Measurements from ENCODE around the gene KRT37. TPM values are rescaled to one million over a fixed set of nuclear protein-coding genes. Genes with fewer than 3 reads are reported as not detected.
"Not testable (repeated sequence)": the region's sequence is repeated elsewhere in the genome, so short reads cannot be mapped to it uniquely, and the experiment has no call there.

KRT37 gene
- total RNA-seq, 2 donors from 2014 or later = not detected

DNA sequence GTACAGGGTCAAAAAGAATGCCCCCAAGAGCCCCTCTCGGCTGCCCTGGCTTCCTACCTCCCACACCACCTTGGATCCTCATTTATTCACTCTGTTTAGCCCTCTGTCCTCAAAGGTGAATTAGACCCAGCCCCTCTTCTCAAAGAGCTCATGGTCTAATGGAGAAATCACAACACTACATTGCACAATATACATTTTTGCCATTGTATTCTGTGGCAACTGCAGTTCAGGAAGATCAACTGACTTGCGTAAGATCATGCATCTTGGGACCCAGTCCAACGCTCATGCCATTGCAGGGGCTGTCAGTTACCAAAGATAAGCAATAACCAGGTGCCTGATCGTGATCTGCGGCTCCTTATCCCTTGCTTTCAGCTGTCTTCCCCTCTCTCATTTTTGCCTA lies 15.0 kb upstream of the KRT37 start:
- intact Hi-C loops (cut with DNase I) = no loop called here
- DNase-seq (no peak), ATAC-seq (no peak)

DNA sequence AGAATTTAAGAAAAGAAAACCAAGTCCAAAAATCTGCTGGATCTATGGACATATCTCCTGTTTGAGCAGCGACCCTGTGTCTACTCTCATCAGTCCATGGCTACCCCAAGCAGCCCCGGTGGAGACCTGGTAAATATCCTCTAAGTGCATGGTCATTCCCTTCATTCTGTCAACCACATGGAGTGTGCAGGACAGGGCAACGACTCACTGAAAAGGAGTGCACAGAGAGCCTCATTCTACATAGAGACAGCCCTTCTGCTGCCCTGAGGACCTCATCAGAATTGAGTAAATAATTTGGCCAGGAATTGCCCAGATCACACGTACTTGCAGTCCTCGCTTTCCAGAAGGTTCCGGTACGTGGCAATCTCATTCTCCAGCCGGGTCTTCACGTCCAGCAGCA lies 13.4 kb upstream of the KRT37 start:
- intact Hi-C loops (cut with DNase I) = no loop called here
- DNase-seq (no peak), ATAC-seq (no peak)

DNA sequence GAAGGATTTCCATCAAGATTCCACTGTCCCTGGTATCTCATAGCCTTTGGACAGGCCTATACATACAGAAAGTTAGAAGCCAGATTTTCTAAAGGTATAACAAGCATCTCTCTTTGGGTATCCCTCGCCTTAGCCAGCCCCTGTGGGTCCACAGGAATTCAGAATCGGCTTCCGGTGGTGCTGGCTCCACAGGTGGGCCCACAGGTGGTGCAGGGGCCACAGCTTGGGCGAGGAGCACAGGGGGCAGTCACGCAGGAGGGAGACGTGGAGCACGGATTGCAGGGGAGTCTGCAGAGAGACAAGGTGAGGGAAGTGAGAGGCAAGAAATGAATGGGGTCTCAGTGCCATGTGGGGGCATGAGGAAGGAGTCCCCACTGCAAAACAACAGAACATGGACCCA lies 12.9 kb upstream of the KRT37 start:
- ATAC-seq = no peak
- intact Hi-C loops (cut with DNase I) = no loop called here
- no peak for DNase-seq

DNA sequence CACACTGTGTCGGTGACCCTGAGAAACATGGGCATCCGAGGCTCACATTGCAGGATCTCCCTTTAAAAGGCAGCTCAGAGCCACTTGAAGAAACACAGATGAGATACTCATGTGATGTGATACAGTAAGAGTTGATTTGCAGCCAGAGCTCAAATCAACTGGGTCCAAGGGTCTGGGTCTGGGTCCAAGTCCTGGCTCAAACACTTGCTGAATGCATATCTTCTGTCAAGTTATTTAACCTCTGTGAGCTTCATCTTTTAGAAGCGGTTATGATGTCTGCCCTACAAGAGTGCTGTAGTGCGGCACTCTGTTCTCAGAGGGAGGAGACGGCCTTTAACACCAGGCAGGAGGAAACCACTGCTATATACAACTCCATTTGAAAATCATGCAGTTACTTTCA lies 10.0 kb upstream of the KRT37 start:
- no peak for DNase-seq
- no peak for ATAC-seq
- intact Hi-C loops (cut with DNase I) = no loop called here

DNA sequence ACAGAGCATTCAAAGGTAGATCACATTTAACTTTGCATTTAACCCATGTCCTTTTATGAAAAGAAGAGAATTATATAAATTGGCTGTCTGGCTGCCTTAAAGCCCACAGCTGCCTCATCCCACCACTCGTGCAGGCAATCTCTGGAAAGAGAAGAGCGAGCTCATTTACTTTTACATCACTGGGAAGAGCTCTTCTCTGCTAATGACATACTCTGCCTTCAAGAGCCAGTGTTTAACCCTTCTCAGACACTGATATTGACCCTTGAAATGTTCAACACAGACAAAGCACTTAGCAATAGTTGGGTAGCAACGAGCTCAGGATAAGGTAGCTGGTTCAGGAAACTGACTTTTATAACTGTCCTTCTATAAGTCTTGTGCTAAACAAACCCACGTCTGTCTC lies 9.6 kb upstream of the KRT37 start:
- ATAC-seq = no peak
- no peak for DNase-seq
- intact Hi-C loops (cut with DNase I) = no loop called here

DNA sequence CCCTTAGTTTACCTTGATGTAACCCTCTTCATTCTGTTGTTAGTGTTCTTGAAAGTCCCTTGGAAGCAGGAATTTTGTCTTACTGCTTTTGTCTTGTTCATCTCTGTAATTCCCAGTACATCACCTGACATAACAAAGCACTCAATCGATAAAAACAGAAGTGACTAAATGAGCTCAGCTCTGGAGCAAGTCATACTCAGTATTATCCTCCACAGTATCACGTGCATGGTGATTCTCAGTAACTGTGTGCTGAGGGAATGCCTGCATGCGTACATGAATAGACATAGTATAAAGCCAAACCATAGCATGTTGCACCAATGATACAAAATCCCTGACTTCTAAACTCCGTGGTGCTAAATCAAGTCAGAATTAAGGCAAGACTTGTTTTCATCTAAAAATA lies 9.2 kb upstream of the KRT37 start:
- ATAC-seq (no peak), DNase-seq (no peak)
- intact Hi-C loops (cut with DNase I) = no loop called here

DNA sequence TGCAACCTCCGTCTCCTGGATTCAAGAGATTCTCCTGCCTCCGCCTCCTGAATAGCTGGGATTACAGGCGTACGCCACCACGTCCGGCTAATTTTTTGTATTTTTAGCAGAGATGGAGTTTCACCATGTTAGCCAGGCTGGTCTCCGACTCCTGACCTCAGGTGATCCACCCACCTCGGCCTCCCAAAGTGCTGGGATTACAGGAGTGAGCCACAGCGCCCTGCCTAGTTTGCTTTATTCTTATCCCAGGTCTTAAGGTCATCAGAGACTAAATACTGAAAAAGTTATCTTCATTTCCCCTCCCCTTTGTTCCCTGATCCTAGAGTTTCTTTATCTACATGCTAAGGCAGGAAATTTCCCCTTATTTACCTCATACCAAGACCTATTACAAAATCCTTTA lies 6.0 kb upstream of the KRT37 start:
- intact Hi-C loops (cut with DNase I); DNase-seq; ATAC-seq: not testable (repeated sequence)

DNA sequence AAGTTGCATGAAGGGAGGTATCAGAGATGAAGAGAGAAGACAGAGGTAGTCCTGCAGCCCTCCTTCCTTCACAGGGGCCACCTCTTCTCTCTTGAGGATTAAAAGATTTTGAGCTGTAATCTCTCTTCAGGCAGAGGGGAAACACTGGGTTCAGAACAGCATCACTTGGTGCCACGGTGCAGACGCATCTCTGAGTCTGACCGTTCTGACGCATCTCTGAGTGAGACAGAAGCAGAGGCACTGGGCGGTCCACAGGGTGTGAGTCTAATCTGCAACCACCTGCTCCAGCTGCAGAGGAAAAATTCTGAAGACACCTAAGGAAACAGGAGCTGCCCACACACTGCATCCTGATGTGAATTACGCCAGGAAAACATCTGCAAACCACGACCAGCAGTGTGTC lies 5.3 kb upstream of the KRT37 start:
- ATAC-seq = no peak
- intact Hi-C loops (cut with DNase I) = no loop called here
- DNase-seq = no peak

DNA sequence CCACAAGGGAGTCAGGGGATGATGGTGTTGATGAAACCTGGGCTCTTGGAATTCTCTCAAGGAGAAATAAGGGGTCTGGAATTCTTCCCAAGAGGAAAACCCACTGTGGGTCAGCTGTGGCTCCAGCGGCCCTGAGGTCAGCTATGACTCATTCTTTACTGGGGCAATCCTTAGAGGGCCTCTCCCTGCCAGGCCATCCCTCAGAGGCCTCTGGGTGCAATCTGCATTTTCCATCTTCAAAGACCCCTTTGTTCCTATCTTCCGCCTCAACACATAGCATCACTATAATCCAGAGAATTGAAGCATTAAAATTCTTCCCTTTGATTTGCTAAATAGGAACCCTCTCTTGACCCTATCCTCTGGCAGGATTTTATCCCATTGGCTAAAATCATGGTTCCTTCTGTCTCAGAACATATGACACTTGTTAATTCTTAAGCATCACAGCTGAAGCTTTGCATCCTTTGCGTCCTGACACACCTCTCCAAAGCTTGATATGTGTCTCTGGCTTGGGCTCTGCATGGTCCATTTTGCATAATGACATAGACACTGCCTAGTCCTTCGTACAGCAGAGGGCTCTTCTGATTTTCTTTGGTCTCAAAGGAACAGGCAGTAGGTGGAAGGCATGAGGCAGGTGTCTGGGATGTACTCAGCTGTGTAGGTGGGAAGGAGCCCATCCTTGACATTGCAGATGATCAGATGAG lies 4.4 kb upstream of the KRT37 start:
- DNase-seq = no peak
- intact Hi-C loops (cut with DNase I) = no loop called here
- ATAC-seq = no peak

DNA sequence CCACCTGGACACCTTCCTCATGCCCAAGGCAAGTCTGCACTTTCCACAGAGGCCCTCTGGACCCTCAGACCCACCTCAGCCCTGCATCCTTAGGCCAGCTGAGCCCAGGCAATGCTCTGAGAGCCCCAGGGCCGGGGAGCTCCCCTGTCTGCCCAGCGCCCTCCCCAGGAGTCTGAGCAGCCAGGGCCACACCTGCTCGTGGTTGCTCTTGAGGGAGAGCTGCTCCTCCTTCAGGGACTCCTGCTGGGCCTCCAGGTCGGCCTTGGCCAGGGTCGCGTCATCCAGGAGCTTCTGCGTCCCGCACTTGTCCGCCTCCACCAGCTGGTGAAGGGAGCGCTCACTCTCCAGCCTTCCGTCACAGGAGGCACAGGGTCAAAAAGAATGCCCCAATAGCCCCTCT lies 1.8 kb downstream of the KRT37 start:
- ATAC-seq = not testable (repeated sequence)

DNA sequence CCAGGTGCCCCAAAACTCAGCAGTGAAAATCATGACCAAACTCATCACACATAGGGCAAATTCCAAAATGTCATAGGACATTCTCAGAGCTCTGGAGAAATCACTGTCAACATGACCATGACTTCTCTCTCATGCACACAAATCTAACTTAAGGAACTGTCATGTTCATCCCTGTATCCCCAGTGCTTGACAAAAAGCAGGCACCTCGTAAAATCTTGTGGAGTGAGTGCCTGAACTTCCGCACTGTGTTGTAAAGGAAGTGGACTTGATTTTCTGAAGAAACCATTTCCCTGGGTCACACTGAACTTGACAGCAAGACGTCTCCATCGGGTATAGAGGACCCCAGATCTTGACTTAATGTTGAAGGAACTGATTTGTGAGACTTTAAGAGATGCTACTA lies 2.8 kb downstream of the KRT37 start:
- ATAC-seq = no peak
- intact Hi-C loops (cut with DNase I) = no loop called here
- no peak for DNase-seq

More for the DNA sequence above, 1.8 kb downstream of the KRT37 start:
- DNase-seq; intact Hi-C loops (cut with DNase I): not testable (repeated sequence)

DNA sequence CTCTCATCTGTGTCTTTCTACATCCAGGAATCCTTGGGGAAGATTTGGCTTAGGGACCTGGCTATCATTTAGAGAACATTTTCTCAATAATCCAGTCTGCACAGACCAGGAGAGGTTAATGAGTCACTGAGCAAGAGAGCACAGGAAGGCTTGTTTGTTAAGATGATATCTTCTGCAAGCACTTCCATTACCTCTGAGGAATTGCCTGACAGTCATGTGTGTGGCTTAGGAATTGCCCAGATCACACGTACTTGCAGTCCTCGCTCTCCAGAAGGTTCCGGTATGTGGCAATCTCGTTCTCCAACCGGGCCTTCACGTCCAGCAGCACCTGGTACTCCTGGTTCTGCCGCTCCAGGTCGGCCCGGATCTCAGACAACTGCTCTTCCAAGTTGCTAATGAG lies 3.3 kb downstream of the KRT37 start:
- no peak for DNase-seq
- no peak for ATAC-seq
- intact Hi-C loops (cut with DNase I) = no loop called here

DNA sequence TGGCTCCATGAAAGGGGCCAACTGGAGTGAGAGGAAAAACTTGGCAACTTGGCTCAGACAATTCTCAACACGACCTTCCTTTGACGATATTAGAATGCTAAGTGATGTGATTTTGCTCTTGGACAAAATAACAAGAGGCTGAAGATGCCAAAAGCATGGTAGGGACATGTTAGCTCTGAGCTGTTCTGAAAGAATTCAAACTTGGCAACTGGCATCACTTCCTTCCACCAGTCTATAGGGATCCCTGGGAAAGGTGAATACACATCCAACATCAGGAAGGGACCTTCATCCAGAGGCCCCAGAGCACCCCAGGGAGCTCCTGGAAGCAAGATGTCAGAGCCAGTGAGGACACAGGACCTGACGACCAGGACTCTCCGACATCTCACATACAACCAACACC lies 4.3 kb downstream of the KRT37 start:
- intact Hi-C loops (cut with DNase I) = no loop called here
- DNase-seq = no peak
- ATAC-seq = no peak

DNA sequence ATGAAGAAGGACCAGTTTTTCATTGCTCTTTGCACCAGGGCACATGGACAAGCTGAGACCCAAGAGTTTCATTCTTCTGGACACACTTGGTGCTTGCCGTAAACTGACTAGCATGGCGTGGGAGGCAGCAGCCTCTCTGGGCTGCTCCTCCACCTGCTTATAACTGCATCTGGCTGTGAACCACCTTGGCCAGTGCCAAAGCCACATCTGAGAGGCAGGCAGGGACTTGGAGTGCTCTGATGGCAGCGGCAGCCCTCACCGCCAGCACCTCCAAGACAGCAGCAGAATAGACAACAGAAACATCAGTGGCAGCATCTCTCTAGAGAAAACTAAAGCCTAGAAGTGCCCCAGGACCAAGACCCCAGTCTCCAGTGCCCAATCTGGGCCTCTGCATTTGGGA lies 4.7 kb downstream of the KRT37 start:
- ATAC-seq = no peak
- intact Hi-C loops (cut with DNase I) = no loop called here
- DNase-seq = no peak

DNA sequence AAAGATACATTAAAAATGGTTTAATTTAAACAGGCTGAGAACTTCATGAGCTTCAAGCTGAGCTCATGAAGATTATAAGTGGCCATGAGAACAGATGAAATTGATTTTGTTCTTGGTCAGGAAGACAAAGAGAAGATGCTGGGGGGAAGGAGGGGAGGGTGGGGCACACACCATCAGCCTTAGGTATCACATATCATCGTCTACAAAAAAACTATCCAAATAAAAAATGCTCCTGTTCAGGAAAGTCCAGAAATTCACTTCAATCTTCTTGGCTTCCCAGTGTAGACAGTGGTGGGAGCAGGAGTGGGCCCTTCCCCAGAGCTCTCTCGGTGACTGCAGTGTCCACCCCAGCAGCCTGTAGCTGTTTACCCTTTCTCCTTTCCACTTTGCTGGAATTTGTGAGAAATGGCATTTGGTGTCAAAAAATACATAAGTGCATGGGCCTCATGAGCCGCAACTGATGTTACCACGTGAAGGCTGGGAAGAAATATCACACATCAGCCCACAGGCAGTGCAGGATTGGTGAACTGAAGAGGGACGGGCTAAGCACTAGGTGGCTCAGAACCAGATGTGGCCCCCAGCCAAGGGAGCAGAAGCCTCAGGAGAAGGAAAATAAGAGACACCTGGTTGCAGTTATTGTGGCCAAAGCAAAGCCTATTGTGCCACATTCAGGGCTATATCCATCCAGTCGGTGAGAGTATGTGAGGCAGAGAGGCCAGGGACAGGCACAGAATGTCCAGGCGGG lies 6.1 kb downstream of the KRT37 start:
- ATAC-seq (no peak), DNase-seq (no peak)
- intact Hi-C loops (cut with DNase I) = no loop called here

DNA sequence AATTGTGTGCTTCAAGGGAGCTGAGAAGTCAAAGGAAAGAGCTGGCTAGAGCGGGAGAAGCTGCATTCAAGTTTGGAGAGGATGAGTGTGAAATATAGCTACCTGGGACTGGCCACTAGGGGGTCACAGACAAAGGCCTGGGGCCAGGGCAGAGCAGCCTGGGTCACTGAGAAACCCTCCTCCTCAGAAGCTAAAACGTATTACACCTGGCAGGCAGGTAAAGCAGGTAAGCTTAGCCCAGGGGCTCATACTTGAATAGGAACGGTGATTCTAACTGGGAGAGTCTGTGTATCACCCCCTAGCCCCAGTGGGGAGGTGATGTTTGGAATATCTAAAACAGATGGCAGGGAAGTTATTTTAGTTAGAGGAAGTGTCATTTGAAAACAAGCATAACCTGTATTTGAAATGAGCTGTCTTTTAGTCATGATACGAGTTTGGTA lies 6.8 kb downstream of the KRT37 start:
- no peak for ATAC-seq
- intact Hi-C loops (cut with DNase I) = no loop called here
- no peak for DNase-seq

DNA sequence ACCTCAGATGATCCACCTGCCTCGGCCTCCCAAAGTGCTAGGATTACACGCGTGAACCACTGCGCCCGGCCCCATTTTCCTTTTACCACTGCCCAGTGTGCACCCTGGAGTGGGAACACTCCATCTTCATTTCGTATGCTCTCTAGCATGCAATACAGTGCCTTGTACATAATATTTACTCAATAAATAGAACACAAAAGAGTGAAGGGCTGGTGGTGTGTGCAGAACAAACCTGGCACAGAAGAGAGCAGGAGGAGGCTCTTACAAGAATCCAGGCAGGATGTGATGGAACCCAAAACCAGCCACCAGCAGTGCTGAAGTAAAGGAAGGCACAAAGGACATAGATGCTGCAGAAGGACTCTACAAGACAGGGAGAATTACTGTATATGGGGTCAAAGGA lies 7.3 kb downstream of the KRT37 start:
- ATAC-seq = no peak
- intact Hi-C loops (cut with DNase I) = no loop called here
- no peak for DNase-seq

DNA sequence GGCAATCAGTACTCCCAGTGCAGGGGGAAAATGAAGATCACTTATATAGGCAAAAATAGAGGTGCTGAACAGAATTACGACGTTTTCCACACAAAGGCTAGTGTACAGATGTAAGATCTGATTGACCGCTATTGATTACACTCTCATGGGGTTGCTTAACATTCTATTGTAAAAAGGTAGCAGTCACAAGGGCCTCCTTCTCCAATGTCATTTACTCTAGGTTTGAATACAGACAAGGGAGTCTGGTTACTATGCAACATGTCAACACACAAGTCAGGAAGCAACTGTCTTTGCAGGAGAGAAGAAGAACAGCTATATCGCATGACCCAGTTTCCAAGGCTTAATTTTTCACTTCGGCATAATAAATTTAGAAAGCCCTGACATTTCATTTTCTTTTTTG lies 7.9 kb downstream of the KRT37 start:
- ATAC-seq (no peak), DNase-seq (no peak)
- intact Hi-C loops (cut with DNase I) = no loop called here

DNA sequence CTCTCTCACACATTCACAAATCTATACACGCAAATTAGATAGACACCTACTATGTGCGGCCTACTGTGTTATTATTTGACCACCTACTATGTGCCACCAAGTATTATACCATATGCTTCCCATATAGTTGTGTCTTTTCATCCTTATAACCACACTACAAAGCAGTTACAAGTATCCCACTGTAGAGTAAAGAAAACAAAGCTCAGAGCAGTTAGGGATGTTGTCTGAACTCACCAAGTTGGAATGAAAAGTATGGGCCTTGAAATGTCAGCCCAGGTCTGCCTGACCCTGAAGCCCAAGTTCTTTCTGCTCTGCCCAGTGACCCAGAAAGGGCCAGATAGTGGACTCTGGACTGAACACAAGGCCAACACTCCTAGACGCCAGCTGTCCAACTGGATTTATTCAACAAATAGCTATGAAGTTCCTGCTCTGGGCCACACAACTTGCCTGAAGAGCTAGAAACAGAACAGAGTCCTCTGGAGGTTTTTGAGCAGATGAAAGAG lies 8.5 kb downstream of the KRT37 start:
- DNase-seq (no peak), ATAC-seq (peak in 1 of 2 donors; percentile 90)
- intact Hi-C loops (cut with DNase I) = no loop called here

DNA sequence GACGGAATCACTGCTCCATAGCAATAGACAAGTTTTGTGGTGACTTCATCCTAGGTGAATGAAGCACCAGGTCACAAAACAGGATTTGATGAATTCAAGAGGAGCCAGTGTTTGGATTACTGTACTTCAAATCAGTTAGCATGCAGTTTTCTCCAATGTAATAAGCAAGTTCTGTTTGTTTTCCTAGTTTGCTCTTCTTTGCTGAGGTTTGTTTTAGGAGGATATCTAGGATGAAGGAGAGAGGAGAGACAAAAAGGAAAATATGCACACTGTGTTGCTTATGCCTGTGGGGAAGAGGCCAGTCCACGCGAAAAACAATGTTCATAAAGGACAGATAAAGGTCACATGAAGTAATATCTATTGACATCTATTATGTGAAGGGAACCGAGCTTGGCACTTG lies 9.0 kb downstream of the KRT37 start:
- intact Hi-C loops (cut with DNase I) = no loop called here
- ATAC-seq = no peak
- no peak for DNase-seq

DNA sequence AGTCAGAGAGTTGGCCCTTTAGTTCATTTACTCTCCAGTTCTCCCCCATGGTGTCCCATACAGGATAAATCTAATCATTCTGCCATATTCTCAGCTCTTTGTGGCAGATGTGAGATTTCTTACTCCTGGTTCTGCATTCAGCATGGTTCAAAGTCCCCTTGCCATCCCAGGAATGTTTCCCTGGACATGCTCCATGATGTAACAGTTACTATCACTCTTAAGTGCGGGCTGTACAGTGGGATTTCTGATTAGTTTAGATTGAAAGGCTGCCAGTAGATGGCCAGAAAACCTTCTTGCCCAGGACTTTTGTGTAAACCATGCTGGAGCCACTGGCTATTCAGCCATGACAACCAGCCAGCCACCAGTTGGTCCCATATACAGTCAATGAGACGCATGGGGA lies 10.4 kb downstream of the KRT37 start:
- intact Hi-C loops (cut with DNase I) = no loop called here
- no peak for DNase-seq
- ATAC-seq = no peak
